ENCODE measurements around the gene HDAC11.
"Not testable (repeated sequence)": the region's sequence is repeated elsewhere in the genome, so short reads cannot be mapped to it uniquely, and the experiment has no call there.

Gene HDAC11

DNA sequence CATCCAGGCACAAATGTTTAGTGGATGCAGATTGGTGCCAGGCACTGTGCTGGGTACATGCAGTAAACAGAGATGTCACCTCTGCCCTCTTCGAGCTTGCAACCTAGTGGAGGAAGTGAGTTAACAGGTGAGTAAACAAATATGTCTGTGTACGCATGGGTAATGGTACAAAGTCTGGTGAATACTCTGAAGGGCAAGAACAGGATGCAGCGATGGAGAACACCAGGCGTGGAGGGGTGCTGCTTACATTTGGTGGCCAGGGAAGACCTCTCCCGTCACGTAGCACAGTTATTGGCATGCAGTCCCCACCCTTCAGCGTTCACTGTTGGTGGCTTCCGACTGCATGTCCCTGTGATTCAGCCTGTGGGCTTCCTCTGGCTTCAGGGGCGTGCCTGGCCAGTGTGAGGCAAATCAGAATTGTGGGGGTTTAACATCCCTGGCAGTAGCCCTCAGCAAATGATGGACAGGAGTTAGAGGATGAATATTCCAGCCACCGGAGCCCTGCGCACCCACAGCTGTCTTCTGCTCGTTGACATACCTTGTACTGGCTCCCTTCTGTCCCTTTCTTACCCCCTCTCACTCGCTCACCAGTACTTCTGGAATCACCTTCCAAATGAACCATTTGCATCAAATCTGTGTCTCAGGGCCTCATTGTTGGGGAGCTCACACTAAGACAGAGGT, 9.1 kb upstream of the HDAC11 start:
- no peak for DNase-seq

DNA sequence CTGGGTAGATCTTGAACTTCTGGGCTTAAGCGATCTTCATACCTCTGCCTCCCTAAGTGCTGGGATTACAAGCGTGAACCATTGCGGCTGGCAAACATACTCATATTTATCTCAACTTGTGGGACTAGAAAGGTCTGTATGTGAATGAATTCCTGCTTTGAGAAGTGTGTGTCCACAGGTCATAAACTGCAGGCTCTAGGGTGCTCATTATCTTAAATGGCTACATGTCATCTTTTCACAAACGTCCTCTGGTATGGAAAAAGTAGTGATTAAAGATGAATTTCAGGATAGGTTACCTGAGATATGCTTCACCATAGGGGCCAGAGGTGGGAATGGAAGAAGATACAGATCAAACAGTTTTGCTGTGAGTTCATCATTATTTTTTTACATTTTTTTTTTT, 7.8 kb upstream of the HDAC11 start:
- no peak for DNase-seq

DNA sequence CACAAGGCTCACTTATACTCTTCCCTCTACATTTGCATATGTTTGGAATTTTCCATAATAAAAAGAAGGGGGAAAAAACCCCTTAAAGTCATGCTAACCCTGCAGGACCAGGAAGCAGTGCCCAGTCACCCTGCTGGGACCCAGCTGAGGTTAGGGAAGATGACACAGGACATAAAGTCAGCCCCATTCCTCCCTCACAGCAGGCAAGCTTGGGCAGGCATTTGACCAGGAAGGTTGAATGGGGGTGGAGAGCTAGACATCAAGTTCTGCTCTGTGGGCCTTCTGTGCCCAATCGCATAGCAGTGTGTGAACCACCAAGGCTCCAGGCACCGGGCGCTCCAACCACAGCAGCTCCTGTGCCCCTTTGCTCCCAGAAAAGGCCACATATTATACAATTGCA, 7.1 kb upstream of the HDAC11 start:
- DNase-seq: no peak

DNA sequence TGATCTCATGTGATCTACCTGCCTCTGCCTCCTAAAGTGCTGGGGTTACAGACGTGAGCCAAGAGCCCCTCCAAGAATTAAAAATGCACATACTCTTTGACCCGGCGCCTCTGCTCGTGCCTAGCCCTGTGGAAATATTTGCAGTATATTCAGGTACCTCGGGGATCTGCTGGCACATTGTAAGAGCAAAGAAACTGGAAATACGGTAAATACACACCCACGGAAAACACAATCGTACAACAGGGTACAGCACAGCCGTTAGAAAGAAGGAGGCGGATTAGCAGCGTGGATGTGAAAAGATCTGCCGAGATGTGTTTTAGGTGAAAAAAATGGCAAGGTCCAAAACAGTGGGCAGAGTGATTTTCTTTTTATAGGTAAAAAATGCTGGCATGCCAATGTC, 6.1 kb upstream of the HDAC11 start:
- DNase-seq: no peak

DNA sequence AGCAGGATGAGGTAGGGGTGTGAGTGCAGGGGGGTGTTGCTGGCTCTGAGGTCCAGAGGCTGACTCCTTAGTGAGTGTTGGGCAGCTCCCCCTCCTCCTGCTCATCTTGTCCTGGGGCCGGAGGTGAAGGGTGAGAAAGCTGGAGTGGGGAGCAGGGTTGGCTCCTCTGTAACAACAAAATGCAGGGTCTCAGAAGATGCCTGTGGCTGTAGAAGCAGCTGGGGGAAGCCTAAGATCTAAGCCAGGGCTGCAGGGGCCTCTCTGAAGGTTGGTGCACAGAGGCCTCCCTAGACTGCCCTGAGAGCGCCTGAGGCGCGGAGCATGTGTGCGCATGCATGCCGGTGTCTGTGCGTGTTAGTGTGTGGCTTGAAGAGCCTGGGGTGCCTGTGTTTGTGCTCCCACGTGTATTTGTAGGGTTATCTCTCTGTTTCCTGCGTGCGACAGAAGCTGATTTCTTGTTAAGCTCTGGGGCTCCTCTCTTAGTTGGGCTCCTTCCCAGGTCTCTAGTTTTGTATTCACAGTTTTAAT, 5.3 kb upstream of the HDAC11 start:
- no peak for DNase-seq

DNA sequence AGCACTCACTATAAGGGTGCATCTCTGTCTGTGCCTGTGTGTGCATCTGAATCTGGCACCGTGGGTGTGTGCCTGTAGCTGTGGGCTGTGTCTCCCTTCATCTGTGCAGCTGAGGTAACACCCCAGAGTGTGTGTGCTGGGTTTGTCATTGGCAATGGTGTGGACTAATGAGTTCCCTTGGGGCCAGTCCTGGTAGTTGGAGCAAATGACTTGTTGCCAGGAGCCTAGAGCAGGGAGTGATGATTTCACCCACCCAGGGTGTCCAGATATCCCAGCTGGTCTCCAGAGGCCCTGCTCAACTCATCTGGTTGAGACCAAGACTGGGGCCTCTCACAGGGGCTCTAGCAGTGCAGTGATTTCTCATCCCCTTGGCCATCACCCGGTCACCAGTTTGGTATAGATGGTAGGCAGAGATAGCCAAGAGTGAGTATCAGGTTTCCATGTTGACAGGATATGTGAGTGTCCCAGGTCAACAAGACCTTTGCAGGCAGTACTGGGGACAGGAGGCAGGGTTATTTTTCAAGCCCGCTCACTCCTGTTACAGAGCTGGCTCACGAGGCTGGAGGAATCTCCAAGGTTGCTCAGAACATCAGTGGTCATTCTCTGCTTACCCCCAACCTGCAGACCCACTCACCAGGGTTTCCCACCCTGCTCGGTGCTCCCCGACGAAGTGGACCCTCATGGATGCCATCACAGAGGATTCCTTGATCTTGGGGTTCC, 4.1 kb upstream of the HDAC11 start:
- DNase-seq: no peak

DNA sequence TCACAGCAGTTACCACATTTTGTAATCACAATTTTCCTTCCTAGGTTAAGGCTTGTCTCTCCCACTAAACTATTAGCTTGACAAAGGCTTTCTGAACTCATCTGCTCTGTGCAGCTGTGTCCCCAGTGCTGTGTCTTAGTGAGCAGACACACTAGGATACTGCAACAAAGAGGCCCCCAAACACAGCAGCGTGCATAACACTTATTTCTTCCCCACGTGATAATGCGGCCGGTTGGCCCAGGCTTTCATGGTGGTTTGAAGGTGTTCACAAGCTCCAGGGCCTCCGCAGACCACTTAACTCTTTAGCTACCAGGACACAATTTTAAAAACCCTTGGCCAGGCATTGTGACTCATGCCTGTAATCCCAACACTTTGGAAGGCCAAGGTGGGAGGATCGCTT, 2.2 kb upstream of the HDAC11 start:
- DNase-seq: peak; percentile 59

DNA sequence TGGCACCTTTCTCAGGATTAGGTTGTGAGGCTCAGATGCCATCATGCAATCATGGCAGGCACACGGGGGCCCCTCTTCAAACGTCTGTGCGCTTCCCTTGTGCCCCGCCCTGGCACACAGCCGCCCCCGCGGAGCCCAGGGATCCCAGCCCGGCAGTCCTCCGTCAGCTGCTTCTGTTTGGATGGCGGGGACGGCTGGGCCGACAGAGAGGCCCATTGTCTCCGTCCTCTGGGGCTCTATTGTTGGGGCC, 849 bp upstream of the HDAC11 start:
- no peak for DNase-seq

DNA sequence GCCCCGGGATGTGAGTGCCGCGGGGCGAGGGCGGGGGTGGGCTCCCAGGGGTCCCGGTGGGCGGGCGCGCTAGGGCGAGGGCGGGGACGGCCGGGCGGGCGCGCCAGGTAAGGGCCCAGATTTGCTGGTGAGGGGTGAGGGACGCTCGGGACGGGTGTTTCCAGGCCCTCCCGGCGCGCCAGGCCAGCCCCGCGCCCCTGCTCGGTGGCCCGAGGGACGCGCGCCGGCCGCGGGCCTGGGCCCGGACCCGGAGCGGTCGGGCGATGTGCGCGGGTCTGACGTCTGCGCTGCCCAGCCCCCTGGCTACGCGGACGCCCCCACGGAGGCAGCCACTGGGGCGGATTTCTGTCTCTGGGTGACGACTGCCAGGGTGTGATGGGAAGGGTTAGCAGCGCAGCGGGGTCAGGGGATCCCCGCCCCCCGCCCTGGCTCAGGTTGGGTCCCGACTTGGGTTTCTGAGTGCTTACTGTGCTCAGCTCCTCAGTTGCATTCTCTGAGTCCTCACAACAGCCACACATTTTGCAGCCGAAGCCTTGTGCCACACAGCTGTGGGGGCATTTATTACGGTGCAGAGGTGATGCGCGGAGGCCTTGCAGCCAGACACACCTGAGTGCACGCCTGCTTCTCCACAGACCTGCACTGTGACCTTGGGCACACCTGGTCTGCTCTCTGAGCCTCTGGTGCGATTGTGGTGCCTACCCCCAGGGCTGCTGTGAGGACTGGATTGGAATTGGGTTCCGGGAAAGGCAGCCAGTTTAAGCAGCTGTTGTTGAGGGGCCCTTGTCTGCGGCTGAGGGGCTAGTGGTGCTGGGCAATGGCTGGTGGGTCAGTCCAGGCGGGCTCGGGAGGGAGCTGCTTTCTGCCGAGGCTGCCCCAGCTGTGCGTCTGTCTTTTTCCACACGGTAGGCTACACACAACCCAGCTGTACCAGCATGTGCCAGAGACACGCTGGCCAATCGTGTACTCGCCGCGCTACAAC, 523 bp downstream of the HDAC11 start:
- DNase-seq: no peak

DNA sequence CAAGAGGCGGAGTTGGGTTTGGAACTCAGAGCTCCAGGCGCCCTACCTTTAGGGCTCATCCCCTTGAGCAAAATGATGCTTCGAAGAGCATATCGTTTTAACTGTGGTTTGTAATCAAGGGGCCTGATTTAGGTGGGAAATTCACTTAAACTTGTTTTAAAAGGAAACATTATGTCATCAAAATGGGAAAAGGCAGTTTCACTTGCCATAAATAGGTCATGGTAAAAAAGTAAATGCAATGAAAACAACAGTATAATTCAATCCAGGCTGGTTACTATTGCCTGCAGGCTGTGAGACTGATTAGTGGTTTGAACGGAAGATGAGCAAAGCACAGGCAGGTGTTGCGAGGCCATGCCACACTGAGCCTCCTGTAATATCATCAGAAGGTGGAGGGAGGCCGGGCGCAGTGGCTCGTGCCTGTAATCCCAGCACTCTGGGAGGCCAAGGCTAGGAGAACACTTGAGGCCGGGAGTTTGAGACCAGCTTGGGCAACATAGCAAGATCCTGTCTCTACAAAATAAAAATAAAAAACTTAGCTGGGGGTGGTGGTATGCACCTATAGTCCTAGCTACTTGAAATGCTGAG, 2.1 kb downstream of the HDAC11 start:
- no peak for DNase-seq

DNA sequence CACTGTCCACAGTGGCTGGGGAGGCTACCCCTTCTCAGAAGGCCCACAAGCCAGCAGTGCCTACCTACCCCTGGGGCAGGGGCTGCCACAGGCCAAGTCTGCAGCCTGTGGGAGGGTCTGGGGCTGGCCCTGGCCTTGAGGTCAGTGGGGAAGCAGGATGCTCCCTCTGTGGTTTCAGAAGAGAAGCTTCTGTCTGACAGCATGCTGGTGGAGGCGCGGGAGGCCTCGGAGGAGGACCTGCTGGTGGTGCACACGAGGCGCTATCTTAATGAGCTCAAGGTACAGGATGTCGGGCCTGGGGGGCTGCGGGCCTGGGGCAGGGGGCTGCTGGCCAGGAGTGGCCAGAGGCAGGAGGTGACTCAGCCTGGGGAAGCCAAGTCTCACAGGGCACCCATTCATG, 3.2 kb downstream of the HDAC11 start:
- no peak for DNase-seq

DNA sequence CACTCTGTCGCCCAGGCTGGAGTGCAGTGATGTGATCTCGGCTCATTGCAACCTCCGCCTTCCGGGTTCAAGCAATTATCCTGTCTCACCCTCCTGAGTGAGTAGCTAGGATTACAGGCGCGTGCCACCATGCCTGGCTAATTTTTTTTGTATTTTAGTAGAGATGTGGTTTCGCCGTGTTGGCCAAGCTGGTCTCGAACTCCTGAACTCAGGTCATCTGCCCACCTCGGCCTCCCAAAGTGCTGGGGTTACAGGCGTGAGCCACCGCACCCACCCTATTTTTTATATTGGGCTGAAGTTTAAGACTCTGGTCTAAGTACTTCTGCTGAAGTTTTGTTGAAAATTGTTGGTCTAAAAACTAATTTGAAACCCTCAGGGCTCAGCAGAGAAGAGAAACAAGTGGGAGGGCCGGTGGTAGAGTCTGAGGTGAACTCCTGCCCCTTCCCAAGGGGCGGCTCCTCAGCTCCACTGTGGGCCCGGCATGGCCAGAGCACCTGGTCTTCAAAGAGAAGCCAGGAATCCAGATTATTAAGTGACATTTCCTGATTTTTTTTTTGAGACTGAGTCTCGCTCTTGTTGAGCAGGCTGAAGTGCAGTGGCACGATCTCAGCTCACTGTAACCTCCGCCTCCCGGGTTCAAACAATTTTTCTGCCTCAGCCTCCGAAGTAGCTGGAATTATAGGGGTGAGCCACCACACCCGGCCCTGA, 4.0 kb downstream of the HDAC11 start:
- DNase-seq: no peak

DNA sequence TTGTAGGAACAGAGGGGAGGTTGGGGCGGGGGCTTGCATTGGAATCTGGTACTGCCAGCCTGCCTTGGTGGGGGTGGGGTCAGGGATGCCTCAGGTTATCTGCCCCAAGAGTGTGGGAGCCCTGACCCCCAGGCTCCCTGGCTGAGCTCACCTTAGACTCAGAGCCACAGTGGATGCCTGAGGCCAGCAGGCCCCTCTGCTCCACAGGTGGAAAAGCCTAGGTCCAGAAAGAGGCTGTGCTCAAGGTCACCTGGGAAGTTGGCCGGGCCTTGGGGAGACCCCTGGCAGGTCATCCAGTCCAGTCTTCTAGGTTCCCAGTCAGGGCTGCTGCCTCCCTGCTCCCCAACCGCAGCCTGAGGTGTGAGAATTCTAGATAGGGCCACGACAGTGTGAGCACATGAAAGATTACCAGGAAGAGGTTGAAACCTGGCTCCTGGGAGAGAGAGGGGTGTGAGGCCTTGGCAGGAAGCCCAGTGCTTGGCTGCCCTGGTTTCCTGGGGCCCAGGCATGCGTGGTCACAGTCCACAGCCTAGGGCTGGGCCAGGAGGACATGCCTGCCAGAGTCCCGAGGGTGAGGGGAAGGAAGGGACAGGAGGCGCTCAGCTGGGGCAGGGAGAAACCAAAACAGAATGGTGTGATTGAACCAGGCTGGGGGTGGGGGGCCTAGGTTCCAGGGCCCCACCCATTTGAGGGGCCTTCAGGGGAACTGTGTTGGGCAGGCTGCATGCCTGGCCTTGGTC, 4.9 kb downstream of the HDAC11 start:
- no peak for DNase-seq

DNA sequence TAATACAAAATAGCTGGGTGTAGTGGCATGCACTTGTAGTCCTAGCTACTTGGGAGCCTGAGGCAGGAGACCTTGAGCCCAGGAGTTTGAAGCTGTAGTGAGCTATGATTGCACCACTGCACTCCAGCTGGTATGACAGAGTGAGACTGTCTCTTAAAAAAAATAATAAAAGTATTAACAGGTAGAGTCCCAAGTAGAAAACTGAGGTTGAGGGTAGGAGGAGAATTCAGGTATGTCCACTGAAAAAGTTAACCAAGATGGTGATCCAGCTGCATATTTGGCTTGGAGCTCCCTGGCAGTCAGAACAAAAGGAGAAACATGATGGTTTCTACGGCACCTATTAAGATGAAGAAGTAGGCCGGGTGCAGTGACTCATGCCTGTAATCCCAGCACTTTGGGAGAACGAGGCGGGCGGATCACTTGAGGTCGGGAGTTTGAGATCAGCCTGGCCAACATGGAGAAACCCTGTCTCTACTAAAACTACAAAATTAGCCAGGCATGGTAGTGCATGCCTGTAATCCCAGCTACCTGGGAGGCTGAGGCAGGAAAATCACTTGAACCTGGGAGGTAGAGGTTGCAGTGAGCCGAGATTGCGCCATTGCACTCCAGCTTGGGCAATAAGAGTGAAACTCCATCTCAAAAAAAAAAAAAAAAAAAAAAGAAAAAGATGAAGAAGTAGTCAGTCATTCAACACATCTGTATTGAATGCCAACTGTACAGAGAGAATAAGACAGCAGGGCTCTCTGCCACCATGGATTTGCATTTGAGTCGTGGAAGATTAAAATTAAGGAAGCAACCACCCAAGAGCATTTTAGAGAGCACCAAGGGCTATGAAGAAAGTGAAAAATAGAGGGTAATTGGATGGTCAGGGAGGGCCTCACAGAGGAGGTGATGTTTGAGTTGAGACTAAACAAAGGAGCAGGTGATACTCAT, 5.8 kb downstream of the HDAC11 start:
- not testable (repeated sequence) for DNase-seq

DNA sequence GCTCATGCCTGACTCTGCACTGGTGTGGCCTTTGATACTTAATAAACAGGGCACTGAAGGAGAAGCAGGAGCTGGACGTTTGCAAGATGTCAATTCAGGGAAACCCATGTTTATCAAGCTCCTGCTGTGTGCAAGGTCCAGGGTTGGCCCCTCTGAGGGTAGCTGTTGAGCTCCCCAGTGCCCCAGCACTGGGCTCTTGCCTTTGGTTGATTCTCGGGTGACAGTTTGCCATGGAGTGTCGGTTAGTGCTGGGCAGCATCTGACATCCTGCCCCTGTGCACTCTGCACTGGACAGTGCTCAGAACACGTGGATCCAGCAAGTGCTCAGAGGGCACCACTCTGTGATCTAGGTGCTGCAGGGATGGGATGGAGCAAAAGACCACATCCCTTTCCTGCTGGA, 7.3 kb downstream of the HDAC11 start:
- DNase-seq: no peak

DNA sequence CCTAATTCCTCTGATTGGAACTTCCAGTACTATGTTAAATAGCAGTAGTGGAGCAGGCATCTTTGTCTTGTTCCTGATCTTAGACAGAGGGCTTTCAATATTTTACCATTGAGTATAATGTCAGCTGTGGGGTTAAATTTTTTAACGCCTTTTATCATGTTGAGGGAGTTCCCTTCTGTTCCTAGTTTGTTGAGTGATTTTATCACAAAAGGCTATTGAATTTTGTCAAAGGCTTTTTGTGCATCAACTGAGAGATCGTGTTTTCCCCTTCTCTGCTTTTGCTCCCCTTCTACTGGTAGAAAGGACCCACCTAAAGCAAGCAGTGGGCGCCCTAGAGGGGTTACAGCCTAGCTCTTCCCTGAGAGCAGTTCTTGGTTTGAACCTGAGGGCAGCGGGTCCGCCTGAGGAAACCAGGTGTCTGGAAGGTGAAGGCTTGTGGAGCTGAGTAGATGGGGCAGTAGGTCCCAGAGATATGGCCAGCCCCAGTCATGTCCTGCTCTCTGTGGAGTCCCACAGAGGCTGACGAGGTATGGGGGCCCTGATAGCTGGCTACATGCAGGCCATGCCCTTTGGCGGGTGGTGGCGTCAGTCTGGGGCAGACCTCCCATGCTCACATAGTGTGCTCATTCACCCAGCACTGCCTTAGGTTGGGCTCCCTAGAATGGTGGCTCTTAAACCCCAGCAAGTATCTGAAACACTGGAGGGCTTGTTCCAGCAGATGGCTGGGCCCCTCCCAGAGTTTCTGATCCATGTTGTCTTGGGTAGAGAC, 11.3 kb downstream of the HDAC11 start:
- no peak for DNase-seq

DNA sequence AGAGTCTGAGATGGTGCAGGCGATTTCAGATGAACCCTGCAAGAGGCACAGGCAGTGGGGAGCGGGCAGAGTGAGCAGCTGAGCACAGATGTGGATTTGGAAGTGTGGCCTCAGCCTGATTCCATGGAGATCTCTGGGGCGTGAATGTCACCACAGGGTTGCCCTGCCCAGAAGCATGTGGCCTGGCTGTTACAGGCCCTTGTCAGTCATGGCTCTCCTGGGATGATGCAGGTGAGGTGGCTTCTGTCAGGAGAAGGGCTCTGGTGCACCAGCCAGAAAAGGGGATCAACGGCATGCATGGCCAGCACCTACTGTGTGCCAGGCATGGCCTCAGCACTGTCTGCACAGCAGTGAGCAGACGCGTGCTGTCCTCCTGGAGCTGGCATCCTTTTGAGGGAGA, 11.9 kb downstream of the HDAC11 start:
- DNase-seq: no peak

DNA sequence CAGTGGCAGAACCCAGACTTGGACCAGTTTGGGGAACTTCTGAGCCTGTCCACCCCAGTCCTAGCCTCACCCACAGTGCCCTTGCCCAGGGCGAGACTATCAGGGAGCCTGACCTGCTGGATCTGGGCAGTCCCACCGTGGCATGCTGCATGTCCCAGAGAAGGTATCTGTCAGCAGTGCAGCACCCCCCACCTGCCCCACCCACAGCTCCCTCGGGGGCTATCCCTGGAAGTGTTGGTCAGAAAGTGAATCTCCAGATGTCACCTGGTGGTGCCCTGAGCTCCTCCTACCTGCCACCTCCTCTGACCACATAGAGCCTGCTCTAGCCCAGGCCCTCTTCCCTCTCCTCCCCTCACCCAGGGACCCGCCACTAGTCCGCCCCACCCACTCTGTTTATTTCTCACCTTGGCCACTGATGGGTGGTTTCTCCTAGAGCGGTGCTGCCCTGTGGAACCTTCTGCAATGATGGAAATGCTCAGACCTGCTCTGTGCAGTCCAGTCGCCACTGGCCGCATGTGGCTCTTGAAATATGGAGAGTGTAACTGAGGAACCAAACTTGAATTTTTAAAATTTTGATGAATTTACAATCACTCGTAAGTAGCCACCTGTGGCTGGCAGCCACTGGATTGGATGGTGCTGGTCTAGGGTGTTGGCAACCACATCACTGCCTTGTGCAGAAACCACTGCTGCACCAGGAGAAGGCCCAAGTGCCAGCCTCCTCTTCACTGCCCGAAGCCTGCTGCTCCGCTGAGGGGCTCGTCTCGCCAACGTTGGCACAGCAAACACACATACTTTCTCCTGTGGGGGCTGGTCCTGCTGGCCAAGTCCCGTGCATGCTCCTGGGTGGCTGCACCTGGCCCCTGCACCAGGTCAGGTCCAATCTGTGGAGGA, 13.1 kb downstream of the HDAC11 start:
- DNase-seq: no peak
